GM21576 (cell line): ENCODE results near the gene OCA2.

Experiments used
- ATAC-seq: cut with Tn5 transposase; IDR thresholded peaks from one replicate; pipeline ENCODE4 v1.9.1; 2021; ENCODE audit warnings: mild to moderate bottlenecking, moderate library complexity; ENCODE audit not compliant: unreplicated experiment

OCA2 gene

DNA sequence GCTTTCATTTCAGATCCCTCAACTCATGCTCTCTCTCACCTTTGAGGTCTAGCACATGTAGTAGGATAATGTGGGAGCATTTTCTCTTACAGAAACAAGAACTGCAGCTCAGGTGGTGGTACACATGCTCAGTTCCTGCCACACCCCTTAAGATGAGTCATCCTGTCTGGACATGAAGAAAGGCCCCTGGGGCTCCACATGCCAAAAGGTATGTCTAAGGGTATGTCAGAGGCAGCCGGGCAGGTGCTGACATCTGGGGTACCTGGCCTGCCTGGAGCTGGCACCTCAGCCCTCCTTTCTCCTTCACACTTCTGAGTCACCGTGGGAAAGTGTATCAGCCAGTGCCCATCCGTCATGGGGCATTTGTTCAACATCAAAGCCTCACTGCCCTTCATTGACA lies 209.9 kb downstream of the OCA2 start:
- ATAC-seq: no peak

DNA sequence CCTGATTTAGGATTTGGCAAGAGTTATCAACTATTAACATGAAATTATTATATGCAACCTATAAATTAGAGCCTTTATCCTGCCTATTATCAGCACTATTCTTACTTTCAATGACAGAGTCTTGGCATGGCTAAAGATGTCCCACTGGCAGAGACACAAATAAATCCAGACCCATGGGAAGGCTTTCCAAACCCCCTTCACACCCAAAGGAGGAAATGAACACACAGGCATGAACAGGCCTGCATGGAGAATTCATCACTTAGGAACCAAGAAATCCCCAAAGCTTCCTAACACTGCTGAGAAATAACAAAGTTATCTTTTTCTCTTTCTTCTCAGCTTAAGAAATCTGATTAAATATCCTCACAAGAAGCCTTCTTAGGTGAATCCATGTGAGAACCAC lies 213.9 kb downstream of the OCA2 start:
- no peak for ATAC-seq

DNA sequence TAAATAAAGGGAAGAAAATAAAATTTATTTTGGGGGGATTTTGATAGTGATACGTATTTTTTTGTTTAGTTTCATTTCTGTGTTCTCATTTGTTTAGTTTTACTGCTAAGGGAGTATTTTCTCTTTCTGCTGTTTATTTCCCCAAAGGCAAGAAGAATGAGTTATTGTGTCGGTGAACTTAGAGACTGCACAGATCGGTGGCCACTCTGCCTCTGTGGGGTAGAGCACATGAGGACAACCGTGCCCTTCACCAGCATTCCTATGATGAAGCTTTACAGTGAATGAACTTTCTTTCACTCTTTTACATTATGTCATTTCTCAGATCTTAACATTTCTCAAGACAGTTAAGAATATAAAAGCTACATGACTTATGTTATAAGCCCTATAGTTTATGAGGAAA lies 214.4 kb downstream of the OCA2 start:
- ATAC-seq: no peak

DNA sequence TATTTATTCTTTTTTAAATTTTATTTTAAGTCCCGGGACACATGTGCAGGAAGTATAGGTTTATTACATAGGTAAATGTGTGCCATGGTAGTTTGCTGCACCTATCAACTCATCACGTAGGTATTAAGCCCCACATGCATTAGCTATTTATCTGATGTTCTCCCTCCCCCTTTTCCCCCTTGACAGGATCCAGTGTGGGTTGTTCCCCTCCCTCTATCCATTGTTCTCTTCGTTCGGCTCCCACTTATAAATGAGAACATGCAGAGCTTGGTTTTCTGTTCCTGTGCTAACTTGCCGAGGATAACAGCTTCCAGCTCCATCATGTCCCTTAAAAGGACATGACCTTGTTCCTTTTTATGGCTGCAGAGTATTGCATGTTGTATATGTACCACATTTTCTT lies 220.3 kb downstream of the OCA2 start:
- ATAC-seq: no peak

DNA sequence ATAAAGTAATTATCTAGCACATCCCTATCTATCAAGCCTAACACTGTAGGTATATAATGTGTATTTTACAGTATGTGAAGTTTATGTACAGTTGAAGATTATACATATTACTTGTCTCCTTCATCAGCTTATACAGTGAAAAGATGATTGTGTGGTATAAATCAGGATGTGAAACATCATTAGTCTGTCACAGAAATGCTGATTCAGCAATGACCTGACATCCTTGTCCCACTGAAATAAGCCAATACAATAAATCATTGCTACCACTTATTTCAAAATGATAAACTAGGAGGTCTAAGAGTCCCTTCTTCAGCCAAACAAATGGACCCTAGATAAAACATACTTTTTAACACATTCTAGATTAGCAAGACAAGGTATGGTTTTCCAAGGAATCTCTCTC lies 225.3 kb downstream of the OCA2 start:
- no peak for ATAC-seq

DNA sequence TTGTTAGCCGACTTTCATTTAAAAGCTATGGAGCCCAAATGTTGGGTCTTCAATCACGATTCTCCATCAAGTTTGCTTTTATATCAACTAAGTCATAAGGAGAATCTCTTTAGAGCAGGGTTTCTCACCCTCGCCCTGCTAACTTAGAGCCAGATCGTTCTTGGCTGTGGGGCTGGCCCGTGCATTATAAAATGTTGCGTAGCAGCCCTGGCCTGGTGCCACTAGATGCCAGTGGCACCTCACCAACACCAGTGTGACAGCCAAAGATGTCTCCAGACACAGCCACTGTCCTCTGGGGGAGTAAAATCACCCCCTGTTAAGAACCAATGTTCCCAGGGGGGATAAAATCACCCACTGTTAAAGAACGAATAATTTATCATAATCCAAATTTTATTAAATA lies 226.1 kb downstream of the OCA2 start:
- no peak for ATAC-seq

DNA sequence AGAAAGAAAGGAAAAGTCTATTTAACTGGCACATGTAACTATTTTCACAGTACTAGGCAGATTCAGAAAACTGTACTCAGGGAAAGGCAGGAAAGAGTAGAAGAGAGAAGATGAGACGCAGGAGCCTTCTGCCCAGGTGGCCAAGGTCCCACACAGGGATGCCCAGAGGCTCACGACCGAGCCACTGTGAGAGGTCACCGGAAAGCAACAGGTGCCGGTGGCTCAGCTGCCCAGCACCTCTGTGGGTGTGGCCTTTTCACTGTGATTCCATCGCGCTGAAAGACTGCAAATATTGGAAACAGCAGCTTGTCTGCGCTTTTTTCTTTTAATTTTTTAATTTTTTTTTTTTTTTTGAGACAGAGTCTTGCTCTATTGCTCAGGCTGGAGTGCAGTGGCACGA lies 226.8 kb downstream of the OCA2 start:
- no peak for ATAC-seq

DNA sequence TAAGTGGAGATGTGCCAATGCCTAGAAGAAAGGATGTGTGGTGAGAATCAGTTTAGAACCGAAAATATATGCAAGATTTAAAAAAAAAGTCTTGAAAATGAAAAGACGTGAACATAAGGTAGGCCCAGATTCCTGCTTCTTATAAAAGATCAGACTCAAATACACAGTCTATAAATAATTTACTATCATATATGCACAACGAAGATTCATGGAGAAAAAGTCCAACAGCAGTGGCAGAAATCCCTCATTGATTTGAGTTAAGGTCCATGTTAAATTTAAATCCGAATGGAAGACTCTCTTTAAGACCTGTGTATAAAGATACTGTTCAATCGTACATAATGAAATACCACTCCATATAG lies 227.2 kb downstream of the OCA2 start:
- no peak for ATAC-seq

DNA sequence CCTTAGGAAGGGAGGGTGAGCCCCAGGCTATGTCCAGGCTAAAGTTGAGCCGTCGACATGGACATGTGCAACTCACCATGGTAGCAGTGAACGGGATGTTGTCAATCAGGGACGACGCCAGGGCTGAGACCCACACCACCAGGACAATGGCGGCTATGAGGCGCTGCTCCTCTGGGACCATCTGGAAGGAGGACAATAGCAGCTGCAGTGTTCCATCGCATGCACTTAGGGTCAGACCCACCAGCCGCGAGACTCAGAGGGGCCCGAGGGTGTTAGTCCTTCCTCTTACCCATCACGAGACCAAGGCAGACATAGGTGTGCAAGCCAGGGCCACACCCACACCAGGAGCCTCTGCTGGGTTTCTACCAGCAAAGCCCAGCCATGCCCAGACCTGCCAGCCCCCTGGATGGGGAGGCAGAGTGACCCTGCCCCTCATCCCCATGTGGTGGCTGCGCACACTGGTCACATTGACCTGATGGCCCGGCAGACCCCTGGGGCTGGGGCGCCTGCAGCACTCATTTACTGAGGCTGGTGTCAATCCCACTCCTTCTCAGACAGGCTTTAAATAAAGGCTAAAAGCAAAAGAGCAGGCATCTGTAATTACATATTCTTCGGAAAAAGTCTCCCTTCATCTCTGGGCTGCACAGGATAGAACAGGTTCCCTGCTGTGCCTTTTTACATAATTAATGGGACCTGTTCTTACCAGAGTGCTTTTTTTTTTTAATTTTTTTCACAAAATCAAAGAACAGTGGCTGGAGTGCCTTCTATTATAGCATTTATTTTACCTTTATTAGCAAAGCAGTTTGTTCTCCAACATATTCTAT lies 227.8 kb downstream of the OCA2 start:
- ATAC-seq: no peak

DNA sequence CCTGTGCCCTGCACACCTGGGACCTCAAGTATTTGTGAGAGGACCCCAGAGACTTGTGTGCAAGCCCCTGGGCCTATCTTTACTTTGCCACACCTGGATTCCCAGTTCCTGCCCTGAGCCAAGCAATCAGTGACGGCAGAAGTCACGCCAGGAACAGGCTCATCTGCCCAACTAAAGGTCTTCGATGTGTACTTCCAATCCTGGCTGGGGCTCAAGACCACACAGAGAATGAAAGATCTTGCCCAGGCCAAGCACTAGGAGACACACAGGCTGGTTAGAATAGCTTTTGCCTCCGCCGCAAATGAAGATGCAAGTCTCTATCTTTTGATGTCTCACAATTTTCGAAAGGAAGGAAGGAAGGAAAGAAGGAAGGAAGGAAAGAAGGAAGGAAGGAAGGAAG lies 228.8 kb downstream of the OCA2 start:
- no peak for ATAC-seq

DNA sequence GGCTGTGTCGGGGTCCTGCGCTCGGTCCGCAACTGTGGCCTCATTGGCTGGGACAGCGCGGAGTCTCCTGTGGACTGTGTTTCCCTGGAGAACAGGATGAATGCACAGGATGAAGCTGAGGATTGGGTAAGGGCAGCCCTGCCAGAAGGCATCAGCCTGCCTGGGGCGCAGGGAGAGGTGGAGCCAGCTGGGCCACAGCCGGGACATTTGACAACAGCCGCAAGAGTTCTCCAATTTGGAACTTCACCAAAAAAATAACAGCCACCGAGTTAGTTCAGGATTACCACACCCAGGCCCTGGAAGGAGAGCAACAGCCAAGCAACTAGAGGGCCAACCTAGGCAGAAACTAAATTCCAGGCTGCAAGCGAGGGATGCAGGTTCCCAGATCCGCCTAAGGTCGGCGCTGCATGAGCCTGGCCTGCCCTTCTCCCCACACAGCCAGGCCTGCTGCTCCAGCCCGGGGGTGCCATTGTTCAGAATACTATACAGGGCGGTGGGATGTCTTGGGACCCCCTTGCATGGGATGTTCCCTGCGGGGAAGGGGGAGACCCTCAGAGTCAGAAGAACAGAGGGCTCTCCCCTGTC lies 229.3 kb downstream of the OCA2 start:
- ATAC-seq: no peak

DNA sequence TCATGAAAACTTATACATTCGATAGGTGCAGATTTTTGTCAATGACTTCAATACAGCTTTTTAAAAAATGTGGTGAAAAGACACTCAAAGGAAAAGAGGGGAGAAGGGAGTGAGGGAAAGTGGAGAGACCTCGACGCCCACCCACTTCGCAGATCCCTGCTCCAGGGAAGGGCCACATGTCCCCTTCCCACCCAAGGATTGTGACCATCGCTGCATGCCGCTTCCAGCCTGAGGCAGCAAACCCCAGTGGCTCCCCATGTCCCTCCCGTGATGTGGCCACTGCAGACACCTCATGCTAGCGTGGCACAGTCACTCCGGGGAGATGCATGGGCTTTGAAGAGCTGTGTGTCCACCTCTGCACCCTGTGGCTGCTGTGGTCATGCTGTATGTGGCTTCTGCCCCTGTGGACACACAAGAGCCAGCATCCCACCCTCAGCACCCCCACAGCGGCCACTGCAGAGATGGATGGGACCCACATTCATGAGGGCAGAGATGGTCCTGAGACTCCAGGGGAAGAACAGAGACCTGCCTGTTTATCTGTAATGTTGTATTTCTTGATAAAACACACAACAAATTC lies 230.2 kb downstream of the OCA2 start:
- no peak for ATAC-seq

DNA sequence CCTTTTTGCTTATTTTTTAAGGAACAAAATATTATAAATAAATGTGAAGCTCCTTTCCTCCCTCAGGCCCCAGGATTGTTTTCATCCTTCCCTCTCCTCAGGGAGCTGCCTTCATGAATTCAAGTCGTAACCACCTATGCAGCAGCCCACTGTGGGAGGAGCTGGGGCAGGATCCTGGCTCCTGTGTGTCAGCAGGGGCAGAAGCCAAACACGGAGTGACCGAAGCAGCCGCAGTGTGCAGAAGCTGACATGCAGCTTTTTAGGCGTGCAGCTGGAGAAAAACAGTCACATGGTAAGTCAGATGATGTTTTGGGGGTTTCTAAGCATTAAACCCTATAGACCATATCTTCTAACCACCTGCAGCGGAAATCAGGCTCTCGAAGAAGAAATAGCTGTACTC lies 231.3 kb downstream of the OCA2 start:
- ATAC-seq: no peak

DNA sequence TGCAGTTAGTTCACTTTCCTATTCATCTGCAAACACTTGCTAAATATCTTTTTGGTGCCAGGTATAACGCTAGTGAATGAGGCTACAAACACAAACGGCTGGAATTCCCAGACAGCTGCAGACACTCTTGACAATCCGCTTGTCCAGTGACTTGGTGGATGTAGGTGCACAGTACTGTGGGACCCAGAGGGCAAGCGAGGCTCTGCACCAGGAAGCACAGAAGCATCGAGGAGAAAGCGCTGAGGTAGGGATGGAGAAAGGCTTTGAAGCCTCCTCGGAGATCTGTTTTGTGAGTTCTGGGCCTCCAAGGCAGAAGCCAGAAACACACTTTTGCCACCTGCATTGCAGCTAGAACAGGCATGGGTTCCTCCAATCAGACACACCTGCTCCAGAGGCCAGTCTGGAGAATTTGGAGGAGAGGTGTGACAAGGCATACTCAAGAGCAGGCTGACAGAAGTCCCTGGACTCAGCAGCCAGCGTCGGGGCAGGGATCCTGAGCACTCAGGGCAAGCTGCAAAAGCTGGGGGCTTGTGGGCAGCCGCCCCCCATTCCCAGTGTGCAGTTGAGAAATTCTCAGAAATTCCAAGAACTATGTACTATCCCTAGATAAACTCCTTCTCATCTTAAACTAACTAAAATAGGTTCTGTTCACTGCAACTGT lies 232.5 kb downstream of the OCA2 start:
- no peak for ATAC-seq

DNA sequence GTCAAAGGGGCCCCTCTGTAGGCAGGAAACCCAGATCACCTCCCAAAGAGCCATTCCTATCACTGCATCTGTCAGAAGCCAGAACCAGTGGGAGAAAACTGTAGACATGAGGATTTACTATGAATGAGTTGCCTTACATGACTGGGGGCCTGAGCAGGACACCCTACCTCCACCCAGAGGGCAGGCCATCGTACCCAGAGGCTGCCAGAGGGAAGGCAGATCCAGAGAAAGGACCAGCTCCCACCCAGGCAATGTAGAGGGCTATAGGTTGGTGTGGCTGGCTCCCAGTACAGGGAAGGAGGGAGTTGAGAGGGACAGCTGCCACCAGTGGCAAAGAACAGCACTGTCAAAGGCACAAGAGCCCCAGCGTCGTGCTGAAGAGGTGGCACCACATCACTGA lies 233.2 kb downstream of the OCA2 start:
- ATAC-seq: no peak

DNA sequence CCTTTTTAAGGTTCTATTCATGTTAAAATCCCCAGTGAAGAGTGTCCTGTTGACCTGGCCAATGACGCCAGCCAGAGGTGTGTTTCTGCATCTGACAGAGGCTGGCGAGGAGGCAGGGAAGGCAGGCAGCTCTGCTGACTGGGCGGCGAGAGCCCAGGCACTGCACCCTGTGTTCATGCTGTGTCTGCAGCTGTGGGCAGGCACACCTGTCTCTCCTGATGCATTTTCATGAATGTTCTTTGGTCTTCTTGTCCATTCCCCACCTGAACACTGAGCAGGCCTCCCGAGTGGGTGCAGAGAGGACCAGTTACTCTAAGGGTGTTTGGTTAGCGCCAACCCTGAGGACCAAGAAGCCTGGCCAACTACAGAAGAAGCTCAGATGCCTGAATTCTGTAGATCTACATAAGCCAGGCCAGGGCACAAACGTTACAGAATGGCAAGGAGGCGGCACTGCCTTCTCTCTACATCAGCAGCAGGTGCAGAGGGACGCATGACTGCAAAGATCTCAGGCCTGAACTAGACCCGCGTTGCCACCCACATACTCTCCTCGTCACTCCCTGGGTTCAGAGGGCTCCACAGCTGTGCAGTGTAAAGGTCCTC lies 233.7 kb downstream of the OCA2 start:
- ATAC-seq: no peak

DNA sequence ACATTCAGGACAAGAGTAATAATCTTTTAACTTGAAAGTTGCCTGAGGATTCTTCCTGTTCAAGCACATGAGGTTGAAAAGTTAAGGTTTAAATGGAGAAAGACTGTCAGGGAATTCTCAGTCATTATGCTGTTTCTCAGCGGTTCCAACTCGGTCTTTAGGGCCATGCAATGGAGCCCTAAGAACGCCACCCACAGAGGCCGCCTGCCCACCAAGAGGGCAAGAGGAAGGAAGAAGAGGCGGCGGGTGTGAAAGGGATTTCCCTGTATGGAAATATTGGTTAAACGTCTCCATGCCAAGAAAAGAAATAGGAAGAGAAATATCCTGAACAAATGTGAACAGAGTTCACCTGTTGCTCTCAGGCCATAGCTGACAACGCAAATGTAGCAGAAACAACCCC lies 234.4 kb downstream of the OCA2 start:
- ATAC-seq: no peak

DNA sequence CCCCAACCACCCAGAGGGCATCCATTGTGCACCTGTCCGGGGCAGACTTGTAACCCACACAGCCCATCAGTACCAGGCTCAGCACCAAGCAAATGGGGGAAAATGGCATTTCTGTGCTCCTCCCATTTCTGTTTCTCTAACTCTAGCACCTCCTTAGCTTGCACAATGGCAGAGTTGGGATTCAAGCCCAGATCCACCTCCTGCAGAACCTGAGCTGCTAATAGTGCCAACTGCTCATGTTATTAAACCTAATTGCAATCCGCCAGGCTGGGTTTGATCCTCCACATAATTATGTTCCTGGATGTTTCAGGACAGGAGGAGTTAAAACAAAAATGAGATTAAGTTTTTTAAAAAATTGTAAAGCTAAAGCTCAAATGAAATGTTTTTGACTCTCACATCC lies 235.0 kb downstream of the OCA2 start:
- ATAC-seq: no peak

DNA sequence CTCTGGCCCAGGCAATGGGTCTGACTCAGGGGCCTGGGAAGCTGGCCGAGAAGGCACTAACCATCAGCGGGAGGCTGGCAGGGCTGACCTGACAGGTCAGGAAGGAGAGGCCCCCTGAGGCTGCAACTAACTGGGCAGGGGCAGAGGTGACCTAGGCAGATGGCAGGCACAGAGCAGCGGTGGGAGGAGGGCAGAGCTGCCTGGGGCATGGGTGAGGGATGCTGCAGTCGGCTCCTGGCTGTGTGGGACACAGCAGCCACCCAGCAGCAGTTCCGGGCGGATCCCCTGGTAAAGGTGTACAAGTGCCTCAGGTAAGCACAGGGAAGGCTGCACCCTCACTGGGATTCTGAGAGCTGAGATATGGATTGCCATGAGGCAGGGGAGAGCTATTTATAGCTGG lies 236.1 kb downstream of the OCA2 start:
- ATAC-seq: no peak

DNA sequence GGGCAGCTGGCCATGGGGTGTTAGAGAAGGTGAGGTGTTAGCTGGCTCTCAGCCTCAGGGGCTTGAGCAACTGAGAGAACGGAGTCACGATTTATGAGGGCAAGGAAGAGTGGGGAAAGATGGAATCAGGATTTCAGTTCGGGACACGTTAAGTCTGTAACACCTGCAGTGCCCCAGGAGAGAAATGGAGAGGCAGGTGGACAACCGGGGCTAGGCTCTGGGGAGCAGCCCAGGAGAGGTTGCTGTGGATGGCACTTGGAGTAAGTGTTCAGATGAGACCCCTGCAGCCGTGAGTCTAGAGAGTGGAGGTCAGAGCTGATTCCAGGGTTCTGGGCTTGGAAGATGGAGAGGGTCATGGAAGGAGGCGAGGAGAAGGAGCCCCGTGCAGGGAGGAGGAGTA lies 237.9 kb downstream of the OCA2 start:
- ATAC-seq: no peak

DNA sequence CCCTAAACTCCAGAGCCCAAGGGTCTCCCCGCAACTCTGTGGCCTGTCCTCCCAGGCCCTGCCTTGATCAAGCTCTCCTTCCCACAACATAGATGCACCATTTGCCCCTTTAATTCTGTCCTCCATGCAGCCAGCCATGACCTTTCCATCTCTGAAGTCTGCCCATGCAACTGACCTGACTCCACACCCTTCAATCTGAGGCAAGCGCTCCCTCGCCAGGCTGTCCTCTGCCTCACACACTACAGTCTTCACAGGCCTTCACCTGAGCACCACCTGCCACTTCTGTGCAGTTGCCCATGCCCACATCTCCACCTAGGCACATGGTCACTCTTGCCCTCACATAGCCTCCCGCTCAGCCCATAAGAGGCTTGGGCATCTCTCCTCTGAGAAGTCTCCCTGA lies 244.0 kb downstream of the OCA2 start:
- ATAC-seq: no peak

DNA sequence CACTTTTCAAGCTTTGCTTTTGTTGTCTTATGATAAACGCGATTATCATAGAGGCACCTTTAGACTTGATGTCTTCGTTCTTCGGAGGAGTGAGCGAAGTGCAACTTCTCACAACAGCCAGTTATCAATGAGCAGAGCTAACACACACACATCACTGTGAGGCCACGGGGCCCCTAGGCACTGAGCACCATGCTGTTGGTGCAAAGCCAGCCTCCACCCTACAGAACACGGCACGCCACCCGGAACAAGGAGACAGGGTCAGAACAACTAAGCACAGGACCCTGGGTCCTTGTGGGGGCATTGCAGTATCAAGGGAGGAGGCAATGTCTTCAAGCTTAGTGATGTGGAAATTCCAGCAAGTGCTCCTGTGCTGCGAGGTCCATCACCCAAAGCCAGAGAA lies 244.5 kb downstream of the OCA2 start:
- no peak for ATAC-seq
